ENCODE results near the gene PTPN9.
"Not testable (repeated sequence)": the region's sequence is repeated elsewhere in the genome, so short reads cannot be mapped to it uniquely, and the experiment has no call there.

Gene PTPN9

DNA sequence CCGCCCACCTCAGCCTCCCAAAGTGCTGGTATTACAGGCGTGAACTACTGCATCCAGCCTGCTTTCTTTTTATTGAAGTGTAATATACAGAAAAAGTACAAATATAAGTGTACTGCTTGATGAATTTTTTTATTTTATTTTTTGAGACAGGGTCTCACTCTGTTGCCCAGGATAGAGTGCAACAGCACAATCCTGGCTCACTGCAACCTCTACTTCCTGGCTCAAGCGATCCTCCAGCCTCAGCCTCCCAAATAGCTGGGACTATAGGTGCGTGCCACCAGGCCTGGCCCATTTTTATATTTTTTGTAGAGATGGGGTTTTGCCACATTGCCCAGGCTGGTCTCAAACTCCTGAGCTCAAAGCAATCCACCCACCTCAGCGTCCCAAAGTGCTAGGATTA, 3.8 kb upstream of the PTPN9 start:
- not testable (repeated sequence) for DNase-seq

DNA sequence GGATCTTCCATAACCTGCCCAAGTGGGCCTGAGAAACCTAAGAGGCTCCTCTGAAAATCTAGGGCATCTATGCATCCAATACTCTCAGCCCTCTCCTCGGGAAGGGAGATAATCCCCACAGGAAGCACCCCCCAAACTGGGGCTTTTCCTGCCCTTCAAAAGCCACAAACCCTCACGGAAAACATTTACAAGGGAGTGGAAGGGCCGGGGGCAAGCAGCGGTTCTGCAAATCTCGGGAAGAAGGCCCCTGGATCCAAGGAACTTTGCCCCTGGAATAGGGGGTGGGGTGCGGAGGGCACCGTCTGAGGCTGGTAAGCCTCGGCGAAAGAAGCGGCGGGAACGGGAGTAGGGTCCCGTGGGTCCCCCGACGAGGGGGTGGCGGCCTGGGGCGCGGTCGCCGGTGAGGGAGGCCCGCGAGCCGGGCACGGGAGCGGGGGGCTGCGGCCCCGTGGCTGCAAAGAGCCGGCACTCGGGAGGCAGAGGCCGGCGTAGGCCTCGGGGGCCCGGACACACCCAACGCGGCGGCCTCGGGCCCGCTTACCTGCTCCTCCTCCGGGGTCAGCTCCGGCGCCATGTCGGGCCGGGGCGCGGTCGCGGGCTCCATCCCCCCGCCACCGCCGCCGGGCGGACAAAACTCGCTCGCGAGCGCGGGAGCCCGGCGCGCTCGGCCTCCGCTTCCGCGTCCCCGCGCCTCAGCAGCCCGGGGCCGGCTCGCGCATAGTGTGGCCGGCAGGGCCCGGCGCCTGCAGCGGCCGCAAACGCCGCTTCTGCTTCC, 755 bp downstream of the PTPN9 start:
- DNase-seq = peak; percentile 29 to 37

DNA sequence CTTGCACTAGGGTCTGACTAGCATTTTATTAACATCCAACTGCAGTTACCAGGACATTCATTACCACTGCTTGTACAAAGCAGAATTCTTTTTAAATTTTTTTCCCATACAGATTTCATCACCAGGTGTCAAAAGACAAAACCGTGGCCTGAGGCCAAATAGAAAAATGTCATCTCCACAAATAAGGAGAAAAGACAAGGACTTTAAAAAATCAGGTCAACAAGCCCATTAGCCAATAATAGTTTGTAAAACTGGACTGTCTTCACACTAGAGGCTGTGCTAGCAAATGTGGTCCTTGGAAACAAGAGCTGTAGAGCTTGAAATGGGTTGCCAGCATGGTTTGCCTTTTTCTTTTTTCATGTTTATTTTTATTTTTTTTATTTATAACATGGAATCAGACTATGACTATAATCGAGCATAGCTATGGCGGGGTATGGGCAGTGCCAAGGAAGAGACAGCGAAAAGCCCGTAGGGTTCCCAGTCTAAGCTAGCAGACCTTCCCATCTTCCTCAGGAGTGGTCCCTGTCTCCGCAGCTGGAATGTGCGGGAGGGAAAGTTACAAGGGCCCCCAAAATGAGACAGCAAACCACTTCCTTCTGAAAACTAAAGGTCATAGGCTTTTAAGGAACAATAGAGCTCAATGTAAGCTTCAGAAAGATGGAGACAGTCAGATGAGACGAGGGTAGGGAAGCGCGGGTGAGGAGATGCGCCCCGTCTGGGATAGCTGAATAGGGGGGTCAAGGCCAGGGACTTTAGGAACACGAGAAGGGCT, 1.5 kb downstream of the PTPN9 start:
- DNase-seq = no peak

DNA sequence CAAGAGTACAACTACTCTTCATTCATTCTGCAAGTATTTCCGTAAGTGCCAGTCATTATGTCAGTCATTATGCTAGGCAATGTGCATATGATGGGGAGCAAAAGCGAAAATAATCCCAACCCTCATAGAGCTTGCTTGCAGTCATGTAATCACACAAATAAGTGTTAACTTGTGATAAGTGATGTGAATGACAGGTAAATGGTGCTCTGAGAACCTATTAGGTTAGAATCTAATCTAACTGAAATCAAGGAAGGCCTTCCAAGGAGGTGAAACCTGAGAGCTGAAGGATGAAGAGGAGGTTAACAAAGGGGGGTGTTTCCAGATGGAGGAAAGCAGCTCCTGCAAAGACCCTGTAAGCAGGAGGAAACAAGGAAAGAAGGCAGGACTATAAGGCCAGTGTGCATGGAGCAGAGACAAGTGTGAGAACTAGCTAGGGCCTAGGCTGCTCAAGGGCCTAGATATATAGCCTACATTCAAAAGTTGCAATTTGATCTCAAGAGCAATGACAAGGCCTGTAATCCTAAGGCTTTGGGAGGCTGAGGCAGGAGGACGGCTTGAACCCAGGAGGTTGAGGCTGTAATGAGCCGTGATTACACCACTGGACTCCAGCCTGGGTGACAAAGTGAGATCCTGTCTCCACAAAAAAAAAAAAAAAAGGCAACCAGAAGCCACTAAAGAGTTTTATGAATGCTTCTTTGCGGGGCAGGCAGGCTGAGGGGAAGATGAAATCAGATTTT, 5.3 kb downstream of the PTPN9 start:
- DNase-seq = no peak

DNA sequence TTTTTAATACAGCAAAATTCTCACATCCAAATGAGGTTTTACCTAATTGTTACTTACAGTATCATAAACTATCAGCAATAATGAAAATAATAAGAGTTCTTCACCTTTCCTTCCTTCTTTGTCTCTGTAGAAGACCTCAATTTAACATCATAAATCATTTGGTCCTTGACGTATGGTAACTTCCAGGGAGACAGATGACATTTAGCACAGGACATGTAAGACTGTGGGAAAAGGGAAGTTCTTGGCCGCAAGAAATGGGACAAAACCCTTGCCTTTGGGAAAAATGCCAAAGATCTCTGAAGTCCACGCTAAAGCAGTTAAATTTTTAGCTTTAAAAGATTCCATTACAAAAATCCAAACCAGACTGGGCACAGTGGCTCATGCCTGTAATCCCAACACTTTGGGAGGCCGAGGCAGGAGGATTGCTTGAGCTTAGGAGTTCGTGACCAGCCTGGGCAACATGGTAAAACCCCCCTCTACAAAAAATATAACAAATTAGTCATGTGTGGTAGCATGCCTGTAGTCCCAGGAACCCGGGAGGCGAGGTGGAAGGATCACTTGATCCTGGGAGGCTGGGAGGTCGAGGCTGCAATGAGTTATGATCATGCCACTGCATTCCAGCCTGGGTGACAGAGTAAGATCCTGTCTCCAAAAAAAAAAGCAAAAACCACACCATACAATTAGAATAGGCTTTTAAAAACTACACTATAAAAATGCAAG, 8.8 kb downstream of the PTPN9 start:
- DNase-seq = no peak

DNA sequence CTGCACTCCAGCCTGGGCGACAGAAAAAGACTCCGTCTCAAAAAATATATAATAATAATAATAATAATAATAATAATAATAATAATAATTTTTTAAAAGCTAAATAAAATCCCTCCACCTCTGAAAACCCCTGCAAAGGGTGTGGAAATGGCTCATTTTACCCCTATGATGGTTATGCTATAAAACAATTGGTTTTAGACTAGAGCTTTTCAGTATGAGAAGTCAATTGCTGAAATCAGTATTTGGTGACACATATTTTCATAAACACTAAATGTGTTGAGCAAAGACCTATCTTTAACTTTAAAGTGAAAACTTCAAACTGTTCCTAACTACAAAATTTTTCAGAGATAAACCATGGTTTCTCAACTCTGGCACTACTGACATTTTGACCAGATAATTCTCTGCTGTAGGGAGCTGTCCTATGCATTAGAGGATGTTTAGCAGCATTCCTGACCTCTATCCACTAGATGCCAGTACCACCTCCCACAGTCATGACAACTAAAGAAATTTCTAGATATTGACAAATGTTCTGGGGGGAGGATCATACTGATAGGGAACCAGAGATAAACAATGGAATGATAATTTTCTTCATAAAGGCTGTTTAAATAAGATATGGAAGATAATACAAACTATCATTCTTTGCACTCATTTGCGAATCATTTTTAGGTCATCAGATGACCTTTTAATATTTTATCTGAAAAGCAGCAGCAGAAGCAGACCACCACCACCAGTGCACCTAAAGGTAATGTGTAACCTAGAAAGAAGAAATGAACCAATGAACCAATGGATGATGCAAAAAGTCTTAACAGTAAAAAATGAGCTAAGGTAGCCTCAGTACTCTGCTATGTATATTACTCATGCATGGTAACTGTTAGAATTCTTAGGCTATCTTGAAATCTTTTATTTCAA, 13.8 kb downstream of the PTPN9 start:
- DNase-seq = no peak

DNA sequence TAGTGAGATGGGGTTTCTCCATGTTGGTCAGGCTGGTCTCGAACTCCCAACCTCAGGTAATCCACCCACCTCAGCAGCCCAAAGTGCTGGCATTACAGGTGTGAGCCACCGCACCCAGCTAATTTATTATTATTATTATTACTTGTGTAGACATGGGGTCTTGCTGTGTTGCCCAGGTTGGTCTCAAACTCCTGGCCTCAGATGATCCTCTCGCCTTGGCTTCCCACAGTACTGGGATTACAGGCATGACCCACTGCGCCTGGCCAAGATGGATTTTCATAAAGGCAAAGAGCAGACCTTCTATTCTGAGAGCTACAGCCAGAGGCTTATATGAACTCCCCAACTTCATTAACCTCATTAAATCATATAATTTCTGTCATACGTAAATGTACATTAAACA, 17.2 kb downstream of the PTPN9 start:
- no peak for DNase-seq

DNA sequence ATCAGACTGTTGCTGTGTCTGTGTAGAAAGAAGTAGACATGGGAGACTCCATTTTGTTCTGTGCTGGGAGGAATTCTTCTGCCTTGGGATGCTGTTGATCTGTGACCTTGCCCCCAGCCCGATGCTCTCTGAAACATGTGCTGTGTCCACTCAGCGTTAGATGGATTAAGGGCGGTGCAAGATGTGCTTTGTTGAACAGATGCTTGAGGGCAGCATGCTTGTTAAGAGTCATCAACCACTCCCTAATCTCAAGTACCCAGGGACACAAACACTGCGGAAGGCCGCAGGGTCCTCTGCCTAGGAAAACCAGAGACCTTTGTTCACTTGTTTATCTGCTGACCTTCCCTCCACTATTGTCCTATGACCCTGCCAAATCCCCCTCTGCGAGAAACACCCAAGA, 19.8 kb downstream of the PTPN9 start:
- DNase-seq = not testable (repeated sequence)

DNA sequence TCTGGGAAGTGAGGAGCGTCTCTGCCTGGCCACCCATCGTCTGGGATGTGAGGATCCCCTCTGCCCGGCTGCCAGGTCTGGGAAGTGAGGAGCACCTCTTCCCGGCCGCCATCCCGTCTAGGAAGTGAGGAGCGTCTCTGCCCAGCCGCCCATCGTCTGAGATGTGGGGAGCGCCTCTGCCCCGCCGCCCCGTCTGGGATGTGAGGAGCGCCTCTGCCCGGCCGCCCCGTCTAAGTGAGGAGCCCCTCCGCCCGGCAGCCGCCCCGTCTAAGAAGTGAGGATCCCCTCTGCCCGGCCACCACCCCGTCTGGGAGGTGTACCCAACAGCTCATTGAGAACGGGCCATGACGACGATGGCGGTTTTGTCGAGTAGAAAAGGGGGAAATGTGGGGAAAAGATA, 20.2 kb downstream of the PTPN9 start:
- DNase-seq = not testable (repeated sequence)

DNA sequence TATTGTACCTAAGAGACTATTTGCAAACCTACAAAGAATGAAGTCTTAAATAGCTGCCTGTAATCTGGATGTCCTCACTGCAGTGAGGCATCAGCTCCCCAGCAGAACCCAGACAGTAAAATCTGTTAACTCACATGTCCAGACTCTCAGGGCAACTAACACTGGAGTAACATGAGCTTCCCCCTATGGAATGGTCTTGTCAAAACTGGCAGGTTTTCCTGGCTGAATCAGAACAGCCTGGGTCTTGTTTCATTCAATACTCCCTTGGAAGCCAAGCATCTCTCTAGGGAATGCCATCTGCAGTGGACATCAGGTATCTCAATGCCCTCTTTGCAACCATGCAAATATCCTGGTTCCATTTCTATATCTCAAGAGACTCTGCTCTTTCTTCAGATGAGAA, 24.4 kb downstream of the PTPN9 start:
- DNase-seq = no peak

DNA sequence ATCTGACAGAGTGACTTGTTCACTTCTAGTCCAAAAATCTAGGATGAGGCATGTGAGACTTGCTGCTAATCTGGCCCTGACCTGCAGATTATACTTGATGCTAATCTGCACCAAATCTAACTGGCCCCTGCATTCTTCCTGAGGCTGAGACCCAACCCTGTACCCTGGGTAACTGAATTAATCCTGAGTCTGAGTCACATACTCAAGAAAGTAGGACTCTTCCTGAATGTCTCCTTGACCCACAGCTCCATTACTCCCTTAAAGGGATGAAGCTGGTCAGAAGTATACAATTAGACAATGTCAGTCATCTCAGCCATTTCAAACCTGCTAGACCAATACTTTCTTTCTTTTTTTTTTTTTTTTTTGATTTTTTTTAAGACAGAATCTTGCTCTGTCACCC, 25.5 kb downstream of the PTPN9 start:
- no peak for DNase-seq

DNA sequence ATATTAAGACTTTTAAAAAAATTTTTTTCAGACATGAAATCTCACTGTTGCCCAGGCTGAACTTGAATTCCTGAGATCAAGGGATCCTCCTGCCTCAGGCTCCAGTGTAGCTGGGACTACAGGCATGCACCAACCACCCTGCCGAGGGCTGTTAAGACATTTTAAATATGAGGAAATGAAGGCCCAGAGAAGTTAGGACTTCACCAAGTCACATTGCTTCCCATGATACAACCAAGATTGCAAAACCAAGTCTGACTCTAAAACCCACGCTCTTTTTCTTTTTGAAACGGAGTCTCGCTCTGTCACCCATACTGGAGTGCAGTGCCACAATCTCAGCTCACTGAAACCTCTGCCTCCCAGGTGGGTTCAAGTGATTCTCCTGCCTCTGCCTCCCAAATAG, 28.0 kb downstream of the PTPN9 start:
- no peak for DNase-seq

DNA sequence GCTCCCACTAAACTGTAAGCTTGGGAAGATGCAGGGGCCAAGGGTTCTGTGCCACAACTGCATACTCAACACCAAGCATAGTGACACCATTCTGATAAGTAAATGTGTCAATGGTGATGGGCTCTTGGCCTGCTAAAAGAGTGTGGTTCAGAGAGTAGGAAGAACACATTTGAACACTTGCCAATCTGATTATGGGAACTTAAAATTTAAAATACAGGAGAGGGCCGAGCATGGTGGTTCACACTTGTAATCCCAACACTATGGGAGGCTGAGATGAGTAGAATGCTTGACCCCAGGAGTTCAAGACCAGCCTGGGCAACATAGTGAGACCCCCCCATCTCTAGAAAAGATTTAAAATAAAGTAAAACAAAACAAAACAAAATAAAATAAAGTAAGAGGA, 34.1 kb downstream of the PTPN9 start:
- DNase-seq = no peak

DNA sequence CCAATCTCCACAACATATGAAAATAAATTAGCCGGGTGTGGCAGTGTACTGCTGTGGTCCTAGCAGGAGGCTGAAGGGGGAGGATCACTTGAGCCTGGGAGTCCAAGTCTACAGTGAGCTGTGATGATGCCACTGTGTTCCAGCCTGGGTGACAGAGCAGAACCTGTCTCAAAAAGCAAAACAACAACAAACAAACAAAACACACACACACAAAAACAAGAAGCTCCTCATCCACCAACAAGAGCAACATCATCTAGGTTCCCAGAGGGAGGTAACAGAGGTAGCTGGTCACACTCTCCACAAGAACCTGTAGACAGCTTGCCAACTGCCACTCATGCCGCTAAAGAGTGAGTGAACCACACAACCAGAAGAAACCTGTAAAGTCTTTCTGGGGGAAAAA, 34.8 kb downstream of the PTPN9 start:
- no peak for DNase-seq

DNA sequence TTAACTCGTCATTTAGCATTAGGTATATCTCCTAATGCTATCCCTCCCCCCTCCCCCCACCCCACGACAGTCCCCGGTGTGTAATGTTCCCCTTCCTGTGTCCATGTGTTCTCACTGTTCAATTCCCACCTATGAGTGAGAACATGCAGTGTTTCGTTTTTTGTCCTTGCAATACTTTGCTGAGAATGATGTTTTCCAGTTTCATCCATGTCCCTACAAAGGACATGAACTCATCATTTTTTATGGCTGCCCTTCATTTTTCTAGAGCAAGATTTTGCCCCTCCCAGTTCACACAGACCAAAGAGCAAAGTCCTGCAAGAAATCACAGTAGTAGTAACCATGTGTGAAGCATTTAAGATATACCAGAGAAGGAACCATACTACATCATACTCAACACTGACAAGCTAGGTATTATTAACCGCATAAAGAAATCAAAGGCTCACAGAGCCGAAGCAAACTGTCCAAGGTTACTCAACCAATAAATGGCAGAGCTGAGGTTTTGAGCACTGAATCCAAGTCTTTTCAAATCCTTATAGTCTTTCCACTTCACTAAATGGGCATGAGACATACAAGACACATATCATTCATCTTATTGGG, 36.1 kb downstream of the PTPN9 start:
- DNase-seq = not testable (repeated sequence)

DNA sequence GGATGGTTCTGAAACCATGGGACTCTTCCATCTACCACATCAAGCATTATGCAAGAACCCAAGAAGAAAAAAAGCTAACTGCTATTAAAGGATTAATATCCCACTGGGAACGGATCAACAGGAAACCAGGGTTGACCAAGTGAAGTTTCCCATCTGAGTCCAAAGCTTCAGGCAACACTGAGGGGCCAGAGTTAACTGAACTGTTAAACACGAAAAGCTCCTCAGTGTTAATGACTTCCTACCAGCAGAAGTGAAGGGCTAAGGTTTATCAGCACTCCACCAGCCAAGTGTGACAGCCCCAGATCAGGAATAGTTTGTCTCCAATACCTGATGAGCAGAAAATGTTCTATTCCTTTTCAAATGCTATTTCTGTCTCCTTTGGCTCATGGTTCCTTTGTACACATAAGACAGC, 36.7 kb downstream of the PTPN9 start:
- DNase-seq = no peak

DNA sequence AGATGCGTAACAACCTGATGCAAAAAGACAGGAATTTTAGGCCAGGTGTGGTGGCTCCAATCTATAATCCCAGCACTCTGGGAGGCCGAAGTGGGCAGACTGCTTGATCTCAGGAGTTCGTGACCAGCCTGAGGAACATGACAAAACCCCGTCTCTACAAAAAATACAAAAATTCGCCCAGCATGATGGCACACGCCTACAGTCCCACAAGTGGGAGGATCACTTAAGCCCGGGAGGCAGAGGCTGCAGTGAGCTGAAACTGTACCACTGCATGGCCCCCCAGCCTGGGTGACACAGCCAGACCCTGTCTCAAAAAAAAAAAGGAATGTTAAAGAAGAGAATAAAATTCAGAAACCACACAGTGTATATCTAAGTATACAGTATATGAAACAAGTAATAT, 40.7 kb downstream of the PTPN9 start:
- no peak for DNase-seq

DNA sequence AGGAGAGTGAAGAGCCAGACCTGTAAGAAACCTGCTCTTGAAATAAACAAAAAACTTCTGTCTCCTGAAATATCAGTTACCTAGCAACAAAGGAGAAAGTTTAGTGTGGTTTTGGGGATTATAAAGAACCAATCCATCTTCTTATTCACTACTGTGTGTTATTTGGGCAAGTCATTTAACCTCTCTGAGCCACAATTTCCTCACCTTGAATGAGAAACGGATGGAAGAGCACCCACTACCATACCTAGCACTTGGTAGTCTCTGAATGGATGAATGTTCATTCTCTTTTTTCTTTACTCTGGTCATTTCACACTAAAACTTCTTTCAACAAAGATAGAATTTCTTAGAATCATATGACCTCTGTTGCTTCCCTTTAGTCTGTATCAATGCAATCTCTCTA, 45.2 kb downstream of the PTPN9 start:
- no peak for DNase-seq

DNA sequence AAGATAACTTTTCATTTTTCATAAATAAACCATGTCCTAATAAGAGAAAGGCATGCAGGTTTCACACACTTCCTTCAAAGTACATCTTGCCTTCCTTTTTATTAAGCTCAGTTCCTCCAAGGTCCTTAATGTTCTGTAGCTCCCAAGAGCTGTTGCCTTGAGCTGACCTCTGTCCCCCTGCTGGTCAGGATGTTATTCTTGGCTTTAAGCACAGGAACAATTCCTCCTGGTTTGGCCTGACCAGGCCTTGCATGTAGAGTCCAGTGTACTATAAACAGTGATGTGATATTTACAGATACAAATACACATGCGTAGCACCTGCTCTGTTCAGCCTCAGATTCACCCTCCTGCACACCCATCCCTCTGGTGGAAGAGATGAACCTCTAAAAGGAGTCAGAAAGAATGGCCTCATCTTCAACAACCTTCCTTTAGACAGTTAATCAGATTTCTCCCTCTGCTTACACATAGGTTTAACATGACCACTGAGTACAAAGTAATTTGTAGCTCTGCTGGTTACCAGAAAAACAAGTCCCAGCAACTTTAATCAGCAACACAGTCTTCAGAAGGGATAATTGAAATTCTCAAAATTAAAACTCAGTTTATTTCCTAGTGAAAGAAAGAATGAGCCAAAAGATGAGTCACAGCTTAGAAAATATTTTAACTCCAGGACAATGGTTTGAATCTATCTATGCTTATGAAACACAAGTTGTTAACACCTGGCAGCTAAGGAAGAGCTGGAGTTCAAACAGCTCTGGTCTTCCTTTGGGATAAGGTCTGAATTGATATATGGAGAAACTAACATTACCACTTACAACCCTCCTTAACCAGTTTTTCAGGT, 46.5 kb downstream of the PTPN9 start:
- DNase-seq = no peak

DNA sequence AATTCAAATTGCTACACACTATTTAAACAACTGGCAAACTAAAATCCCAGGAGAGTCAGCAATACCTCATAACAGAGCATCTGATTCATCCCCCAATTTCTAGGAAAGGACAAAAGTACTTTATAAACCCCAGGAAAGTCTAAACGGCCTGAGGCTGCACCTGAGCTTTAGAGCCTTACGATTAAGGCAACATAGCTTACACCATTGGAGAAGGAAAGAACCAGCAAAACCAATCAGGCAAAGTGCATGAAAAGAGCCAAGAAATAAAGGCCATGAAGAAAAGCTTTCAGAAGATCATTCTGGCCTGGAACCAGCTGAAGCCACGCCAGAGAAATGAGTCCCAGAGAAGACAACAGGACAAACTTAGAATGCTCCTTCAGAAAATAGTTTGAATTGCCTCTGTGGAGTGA, 48.1 kb downstream of the PTPN9 start:
- no peak for DNase-seq

DNA sequence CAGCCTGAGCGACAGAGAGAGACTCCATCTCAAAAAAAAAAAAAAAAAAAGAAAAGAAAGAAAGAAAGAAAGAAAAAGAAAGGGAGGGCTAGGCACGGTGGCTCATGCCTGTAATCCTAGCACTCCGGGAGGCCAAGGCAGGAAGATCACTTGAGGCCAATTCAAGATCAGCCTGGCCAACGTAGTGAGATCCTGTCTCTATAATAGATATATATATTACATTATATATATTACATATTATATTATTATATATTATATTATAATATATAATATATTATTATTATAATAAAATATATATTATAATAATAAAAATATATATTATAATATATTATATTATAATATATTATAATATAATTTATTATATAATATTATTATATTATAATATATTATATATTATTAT, 48.9 kb downstream of the PTPN9 start:
- no peak for DNase-seq
